Amniotic stem cell (primary cell): ENCODE measurements around the gene CCND1.

Source experiments
- DNase-seq: peaks from one replicate; lab custom pipeline; 2025; lab: John Stamatoyannopoulos, UW

CCND1 gene

GRCh38 chr11:69640995-69641581 is at the start of gene CCND1:
CCND1 (plus strand) TSS chr11:69641156; CDS start chr11:69641314, 158 bp downstream.
- peak; percentile 89 for DNase-seq

GRCh38 chr11:69592986-69593650 is 47.8 kb upstream of the CCND1 start:
- no peak for DNase-seq

- DNase-seq: no peak
These were observed 47.1 kb upstream of the CCND1 start for GRCh38 chr11:69593851-69594250.

- no peak for DNase-seq
These were observed 46.5 kb upstream of the CCND1 start for GRCh38 chr11:69594481-69594880.

- DNase-seq: no peak
These were observed 44.9 kb upstream of the CCND1 start for GRCh38 chr11:69595805-69596665.

- no peak for DNase-seq
These were observed 42.8 kb upstream of the CCND1 start for GRCh38 chr11:69598147-69598546.

- no peak for DNase-seq
These were observed 41.5 kb upstream of the CCND1 start for GRCh38 chr11:69599502-69599901.

GRCh38 chr11:69600001-69600400 is 41.0 kb upstream of the CCND1 start:
- DNase-seq: no peak

- DNase-seq: no peak
These were observed 39.7 kb upstream of the CCND1 start for GRCh38 chr11:69601011-69601975.

- no peak for DNase-seq
These were observed 37.7 kb upstream of the CCND1 start for GRCh38 chr11:69603111-69603836.

GRCh38 chr11:69604055-69604454 is 36.9 kb upstream of the CCND1 start:
- no peak for DNase-seq

GRCh38 chr11:69605737-69606526 is 35.0 kb upstream of the CCND1 start:
- DNase-seq: no peak

- no peak for DNase-seq
These were observed 31.6 kb upstream of the CCND1 start for GRCh38 chr11:69609351-69609750.

GRCh38 chr11:69611548-69612526 is 29.1 kb upstream of the CCND1 start:
- DNase-seq: no peak

- DNase-seq: no peak
These were observed 27.4 kb upstream of the CCND1 start for GRCh38 chr11:69613594-69613993.

GRCh38 chr11:69614085-69614484 is 26.9 kb upstream of the CCND1 start:
- no peak for DNase-seq

GRCh38 chr11:69615545-69616278 is 25.2 kb upstream of the CCND1 start:
- no peak for DNase-seq

- DNase-seq: no peak
These were observed 23.7 kb upstream of the CCND1 start for GRCh38 chr11:69617220-69617619.
